ENCODE results near the gene CCDC61.

The CCDC61 gene

GRCh38 chr19:46019270-46019669 is 24.0 kb downstream of the CCDC61 start:
- Mint-ChIP-seq H3K27me3 (ENCODE audit: low read depth, poor library complexity) (peaks cover 26% of the 10 kb centered on the region), H3K36me3 (ENCODE audit: low read depth) (no peaks in the 10 kb centered on the region), H3K9me3 (no peaks in the 10 kb centered on the region), H3K27ac (no peak overlapping the region), H3K4me3 (no peak overlapping the region), H3K4me1 (peaks cover 17% of the 10 kb centered on the region)
- no peak for TF ChIP-seq CTCF (IDR thresholded peaks at IDR 0.05)
- DNase-seq: no peak

GRCh38 chr19:46020819-46021125 is 25.5 kb downstream of the CCDC61 start:
- Mint-ChIP-seq H3K4me1 (peaks cover 6% of the 10 kb centered on the region), H3K27ac (peak overlapping the region; percentile 72), H3K36me3 (ENCODE audit: low read depth) (peaks cover under 1% of the 10 kb centered on the region), H3K9me3 (peaks cover 7% of the 10 kb centered on the region), H3K27me3 (ENCODE audit: low read depth, poor library complexity) (peaks cover 12% of the 10 kb centered on the region), H3K4me3 (no peak overlapping the region)
- no peak for TF ChIP-seq CTCF (IDR thresholded peaks at IDR 0.05)
- DNase-seq: no peak

GRCh38 chr19:46021531-46022041 is 26.3 kb downstream of the CCDC61 start:
- Mint-ChIP-seq H3K27me3 (ENCODE audit: low read depth, poor library complexity) (peaks cover 10% of the 10 kb centered on the region), H3K9me3 (peaks cover 15% of the 10 kb centered on the region), H3K36me3 (ENCODE audit: low read depth) (peaks cover 9% of the 10 kb centered on the region), H3K27ac (no peak overlapping the region), H3K4me1 (peaks cover under 1% of the 10 kb centered on the region), H3K4me3 (no peak overlapping the region)
- DNase-seq: no peak
- TF ChIP-seq CTCF (IDR thresholded peaks at IDR 0.05): no peak

GRCh38 chr19:46022061-46022430 is 26.8 kb downstream of the CCDC61 start:
- Mint-ChIP-seq H3K27me3 (ENCODE audit: low read depth, poor library complexity) (peaks cover 7% of the 10 kb centered on the region), H3K4me3 (no peak overlapping the region), H3K36me3 (ENCODE audit: low read depth) (peaks cover 13% of the 10 kb centered on the region), H3K4me1 (no peaks in the 10 kb centered on the region), H3K9me3 (peaks cover 18% of the 10 kb centered on the region), H3K27ac (no peak overlapping the region)
- no peak for TF ChIP-seq CTCF (IDR thresholded peaks at IDR 0.05)
- no peak for DNase-seq

GRCh38 chr19:46022431-46023310 is 27.4 kb downstream of the CCDC61 start, which contains the start of gene PGLYRP1:
Gene PGLYRP1, minus strand, starts transcription at chr19:46023053. Its CDS starts 32 bp downstream, at chr19:46023021.
- Mint-ChIP-seq H3K4me3 (no peak within 1 kb of the TSS), H3K9me3 (peaks cover 18% of the 10 kb centered on the region), H3K27ac (no peak within 1 kb of the TSS), H3K4me1 (no peaks in the 10 kb centered on the region), H3K27me3 (ENCODE audit: low read depth, poor library complexity) (peaks cover 7% of the 10 kb centered on the region), H3K36me3 (ENCODE audit: low read depth) (peaks cover 13% of the 10 kb centered on the region)
- no peak for TF ChIP-seq CTCF (IDR thresholded peaks at IDR 0.05)
- no peak for DNase-seq
